GM12872 (cell line): ENCODE data around the gene C1QL4.

ENCODE experiments used
- CTCF ChIP-seq: IDR thresholded peaks from 3 replicates; pipeline ENCODE4 v1.5.1; 2011; ENCODE audit warnings: low read depth, mild to moderate bottlenecking, low read length, moderate library complexity; ENCODE audit not compliant: insufficient read depth

C1QL4 gene

GRCh38 chr12:49334681-49335080, 2.3 kb downstream of the C1QL4 start:
- TF ChIP-seq CTCF = no peak

- no peak for TF ChIP-seq CTCF
Observed at GRCh38 chr12:49334226-49334625, 2.8 kb downstream of the C1QL4 start.

GRCh38 chr12:49332891-49333371, 4.1 kb downstream of the C1QL4 start:
- no peak for TF ChIP-seq CTCF

- no peak for TF ChIP-seq CTCF
Observed at GRCh38 chr12:49332441-49332861, 4.5 kb downstream of the C1QL4 start.

- peak; percentile 59 for TF ChIP-seq CTCF
Observed at GRCh38 chr12:49331380-49332222, 5.4 kb downstream of the C1QL4 start.

- TF ChIP-seq CTCF = no peak
Observed at GRCh38 chr12:49330631-49331379, 6.2 kb downstream of the C1QL4 start.

GRCh38 chr12:49330032-49330619, 6.9 kb downstream of the C1QL4 start:
- no peak for TF ChIP-seq CTCF
